Gastrocnemius medialis (tissue), 4 donors: ENCODE measurements around the gene DCDC1.

Experiments
- POLR2A ChIP-seq, 2 donors: fragments of 450-650 bp; IDR thresholded peaks; one replicate each; pipeline ENCODE4 v1.6.1; 2017; ENCODE audit warnings: antibody characterized with exemption in 2 of 2, mild to moderate bottlenecking in 2 of 2, moderate library complexity in 2 of 2
- TF ChIP-seq, protein P1 (sequence below), 5 experiments: fragments of 450-650 bp in 3 of 5; fragments of 200-600 bp in 2 of 5; sonication (generic) in 2 of 5; IDR thresholded peaks in 4 of 5; conservative IDR thresholded peaks in 1 of 5; 1 replicate in 4 of 5; 2 replicates in 1 of 5; pipeline ENCODE4 v1.5.1; 2016 to 2019; ENCODE audit warnings: antibody characterized with exemption in 5 of 5, mild to moderate bottlenecking in 3 of 5, moderate library complexity in 3 of 5

DNA sequence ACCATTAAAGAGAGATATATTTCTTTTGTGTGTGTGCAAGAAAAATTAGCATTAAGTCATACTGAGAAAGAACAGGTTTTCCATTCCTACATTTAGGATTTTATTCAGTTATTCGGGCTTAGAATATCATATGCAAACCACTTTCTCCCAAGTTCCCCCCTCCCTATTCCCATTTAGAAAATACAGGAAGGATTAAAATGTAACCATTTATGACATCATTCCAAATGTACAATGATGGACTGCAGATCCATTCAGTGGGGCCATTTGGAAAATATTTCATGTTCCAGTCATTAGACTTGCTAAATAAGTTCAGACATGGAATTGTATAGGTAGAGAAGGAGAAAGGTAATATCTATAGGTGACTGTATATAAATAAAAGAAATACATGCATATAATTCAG lies 554.8 kb downstream of the DCDC1 start:
- no peak for TF ChIP-seq POLR2A (IDR thresholded peaks at IDR 0.05)
- TF ChIP-seq, protein P1, sequence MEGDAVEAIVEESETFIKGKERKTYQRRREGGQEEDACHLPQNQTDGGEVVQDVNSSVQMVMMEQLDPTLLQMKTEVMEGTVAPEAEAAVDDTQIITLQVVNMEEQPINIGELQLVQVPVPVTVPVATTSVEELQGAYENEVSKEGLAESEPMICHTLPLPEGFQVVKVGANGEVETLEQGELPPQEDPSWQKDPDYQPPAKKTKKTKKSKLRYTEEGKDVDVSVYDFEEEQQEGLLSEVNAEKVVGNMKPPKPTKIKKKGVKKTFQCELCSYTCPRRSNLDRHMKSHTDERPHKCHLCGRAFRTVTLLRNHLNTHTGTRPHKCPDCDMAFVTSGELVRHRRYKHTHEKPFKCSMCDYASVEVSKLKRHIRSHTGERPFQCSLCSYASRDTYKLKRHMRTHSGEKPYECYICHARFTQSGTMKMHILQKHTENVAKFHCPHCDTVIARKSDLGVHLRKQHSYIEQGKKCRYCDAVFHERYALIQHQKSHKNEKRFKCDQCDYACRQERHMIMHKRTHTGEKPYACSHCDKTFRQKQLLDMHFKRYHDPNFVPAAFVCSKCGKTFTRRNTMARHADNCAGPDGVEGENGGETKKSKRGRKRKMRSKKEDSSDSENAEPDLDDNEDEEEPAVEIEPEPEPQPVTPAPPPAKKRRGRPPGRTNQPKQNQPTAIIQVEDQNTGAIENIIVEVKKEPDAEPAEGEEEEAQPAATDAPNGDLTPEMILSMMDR (IDR thresholded peaks at IDR 0.05 in 4 of 5, conservative IDR thresholded peaks at IDR 0.05 in 1 of 5) = no peak
